PC-3 (cell line): ENCODE data around the gene SIL1.

ENCODE experiments used
- CTCF ChIP-seq: fragments of 300-600 bp; sonication (generic); conservative IDR thresholded peaks from 2 replicates; pipeline ENCODE4 v1.5.1; 2017; ENCODE audit warnings: antibody characterized with exemption, low read depth, mild to moderate bottlenecking, low read length
- EZH2phosphoT487 ChIP-seq: fragments of 300-600 bp; sonication (generic); IDR thresholded peaks from 2 replicates; pipeline ENCODE4 v1.6.1; 2018; ENCODE audit warnings: mild to moderate bottlenecking, antibody characterized with exemption, low read length, borderline replicate concordance

DNA sequence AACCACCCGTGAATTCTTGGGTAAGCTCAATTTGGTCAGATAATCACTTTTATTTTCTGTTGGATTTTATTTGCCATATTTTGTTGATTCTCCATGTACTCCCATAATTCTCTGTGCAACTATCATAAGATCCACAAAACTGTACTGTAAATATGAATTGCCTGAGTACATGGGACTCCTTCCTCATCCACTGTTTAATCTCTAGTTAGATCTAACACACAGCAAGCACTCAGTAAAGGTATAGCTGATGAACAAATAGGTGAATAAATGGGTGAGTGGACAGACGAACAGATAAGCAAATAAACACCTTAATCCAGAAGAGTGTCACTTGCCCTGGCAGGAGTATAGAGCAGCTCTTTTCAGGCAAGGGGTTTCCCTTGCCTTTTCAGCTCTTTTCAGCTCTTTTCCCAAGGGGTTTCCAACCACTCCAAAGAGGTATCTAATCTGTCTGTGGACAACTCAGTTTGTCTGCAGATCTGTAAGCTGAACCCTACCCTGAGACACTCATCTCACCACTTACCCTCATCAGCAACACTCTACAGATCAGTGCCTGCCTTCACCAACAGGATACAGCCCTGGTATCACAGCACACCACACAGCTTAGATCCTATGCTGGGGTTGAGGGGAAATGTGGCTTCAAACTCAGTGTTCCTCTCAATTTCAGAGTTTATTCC, 51.2 kb downstream of the SIL1 start:
- TF ChIP-seq CTCF (no peak), EZH2phosphoT487 (no peak)
